Calu3 (cell line): Measurements from ENCODE around the gene IKZF3. TPM values are rescaled to one million over a fixed set of nuclear protein-coding genes. Genes with fewer than 3 reads are reported as not detected.

ENCODE experiments used
- BruUV-seq: library from RNA; stranded (reverse); fragments of 400-500 nt; replicated peaks from 2 replicates; lab custom pipeline; 2021; lab: Mats Ljungman, UMichigan
- CTCF ChIA-PET: fragments of 300-600 bp; sonication (Branson Sonifier 250); formaldehyde crosslinking; loops from one replicate; lab custom pipeline; 2022; ENCODE audit warnings: antibody characterized with exemption; lab: Charles Lee
- DNase-seq: peaks from one replicate; pipeline ENCODE4 v3.0.0; 2022
- H3K27ac Mint-ChIP-seq: one replicate; pipeline ENCODE4 v1.8.0; 2022; ENCODE audit warnings: mixed read lengths; ENCODE audit not compliant: unreplicated experiment
- H3K27me3 Mint-ChIP-seq: one replicate; pipeline ENCODE4 v1.8.0; 2022; ENCODE audit warnings: mixed read lengths; ENCODE audit not compliant: unreplicated experiment
- H3K36me3 Mint-ChIP-seq: one replicate; pipeline ENCODE4 v1.8.0; 2022; ENCODE audit warnings: mild to moderate bottlenecking, moderate library complexity, mixed read lengths; ENCODE audit not compliant: insufficient read depth, unreplicated experiment
- H3K4me1 Mint-ChIP-seq: one replicate; pipeline ENCODE4 v1.8.0; 2022; ENCODE audit warnings: mild to moderate bottlenecking, low read depth, mixed read lengths; ENCODE audit not compliant: unreplicated experiment
- H3K4me3 Mint-ChIP-seq: one replicate; pipeline ENCODE4 v1.8.0; 2022; ENCODE audit warnings: mild to moderate bottlenecking, low read depth, moderate library complexity, mixed read lengths; ENCODE audit not compliant: unreplicated experiment
- H3K9me3 Mint-ChIP-seq: one replicate; pipeline ENCODE4 v1.8.0; 2022; ENCODE audit warnings: low read depth, mixed read lengths; ENCODE audit not compliant: unreplicated experiment
- intact Hi-C: fragments of 100-400 bp; cut with micrococcal nuclease; formaldehyde crosslinking; loops from one replicate; pipeline ENCODE4 v1.10.0; 2022; ENCODE audit not compliant: unreplicated experiment
- total RNA-seq: library from RNA; stranded (reverse); gene quantifications from 2 replicates; pipeline ENCODE4 v1.2.3, GENCODE V29; 2022
- TF ChIP-seq, protein P1 (sequence below): fragments of 200-600 bp; IDR thresholded peaks from one replicate; pipeline ENCODE4 v1.8.0; 2022; ENCODE audit warnings: antibody characterized with exemption; ENCODE audit not compliant: unreplicated experiment

The IKZF3 gene
- total RNA-seq, 1 experiment from 2014 or later: 30.9 TPM

DNA sequence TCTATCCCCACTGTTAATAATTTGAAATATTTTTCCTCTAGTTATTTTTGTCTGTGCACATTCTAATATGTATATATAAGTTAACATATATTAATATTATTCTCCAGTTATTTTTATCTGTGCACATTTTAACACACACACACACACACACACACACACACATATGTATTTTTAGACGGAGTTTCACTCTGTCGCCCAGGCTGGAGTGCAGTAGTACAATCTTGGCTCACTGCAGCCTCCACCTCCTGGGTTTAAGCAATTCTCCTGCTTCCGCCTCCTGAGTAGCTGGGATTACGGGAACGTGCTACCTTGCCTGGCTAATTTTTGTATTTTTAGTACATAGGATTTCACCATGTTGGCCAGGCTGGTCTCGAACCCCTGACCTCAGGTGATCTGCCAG, 146.5 kb downstream of the IKZF3 start:
- Mint-ChIP-seq H3K9me3 (no peaks in the 10 kb centered on the region), H3K27ac (peak overlapping the region; percentile 2), H3K4me3 (no peak overlapping the region), H3K27me3 (no peaks in the 10 kb centered on the region), H3K36me3 (peaks cover 98% of the 10 kb centered on the region), H3K4me1 (peaks cover 21% of the 10 kb centered on the region)
- intact Hi-C loops: loop anchor here (1.0 kb wide), 10 partner anchors 29 to 99 kb away; partner anchors contain the start of genes PGAP3 and PNMT
- DNase-seq: no peak
- no TSS peak for BruUV-seq
- TF ChIP-seq, protein P1, sequence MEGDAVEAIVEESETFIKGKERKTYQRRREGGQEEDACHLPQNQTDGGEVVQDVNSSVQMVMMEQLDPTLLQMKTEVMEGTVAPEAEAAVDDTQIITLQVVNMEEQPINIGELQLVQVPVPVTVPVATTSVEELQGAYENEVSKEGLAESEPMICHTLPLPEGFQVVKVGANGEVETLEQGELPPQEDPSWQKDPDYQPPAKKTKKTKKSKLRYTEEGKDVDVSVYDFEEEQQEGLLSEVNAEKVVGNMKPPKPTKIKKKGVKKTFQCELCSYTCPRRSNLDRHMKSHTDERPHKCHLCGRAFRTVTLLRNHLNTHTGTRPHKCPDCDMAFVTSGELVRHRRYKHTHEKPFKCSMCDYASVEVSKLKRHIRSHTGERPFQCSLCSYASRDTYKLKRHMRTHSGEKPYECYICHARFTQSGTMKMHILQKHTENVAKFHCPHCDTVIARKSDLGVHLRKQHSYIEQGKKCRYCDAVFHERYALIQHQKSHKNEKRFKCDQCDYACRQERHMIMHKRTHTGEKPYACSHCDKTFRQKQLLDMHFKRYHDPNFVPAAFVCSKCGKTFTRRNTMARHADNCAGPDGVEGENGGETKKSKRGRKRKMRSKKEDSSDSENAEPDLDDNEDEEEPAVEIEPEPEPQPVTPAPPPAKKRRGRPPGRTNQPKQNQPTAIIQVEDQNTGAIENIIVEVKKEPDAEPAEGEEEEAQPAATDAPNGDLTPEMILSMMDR: no peak
- CTCF ChIA-PET: interaction anchor here (0.8 to 161.2 kb wide), 13 partner anchors 3 to 254 kb away, joined by 4 to 42089 read pairs (median 40); partner anchors contain the start of genes ERBB2, GRB7, GSDMA and LRRC3C

DNA sequence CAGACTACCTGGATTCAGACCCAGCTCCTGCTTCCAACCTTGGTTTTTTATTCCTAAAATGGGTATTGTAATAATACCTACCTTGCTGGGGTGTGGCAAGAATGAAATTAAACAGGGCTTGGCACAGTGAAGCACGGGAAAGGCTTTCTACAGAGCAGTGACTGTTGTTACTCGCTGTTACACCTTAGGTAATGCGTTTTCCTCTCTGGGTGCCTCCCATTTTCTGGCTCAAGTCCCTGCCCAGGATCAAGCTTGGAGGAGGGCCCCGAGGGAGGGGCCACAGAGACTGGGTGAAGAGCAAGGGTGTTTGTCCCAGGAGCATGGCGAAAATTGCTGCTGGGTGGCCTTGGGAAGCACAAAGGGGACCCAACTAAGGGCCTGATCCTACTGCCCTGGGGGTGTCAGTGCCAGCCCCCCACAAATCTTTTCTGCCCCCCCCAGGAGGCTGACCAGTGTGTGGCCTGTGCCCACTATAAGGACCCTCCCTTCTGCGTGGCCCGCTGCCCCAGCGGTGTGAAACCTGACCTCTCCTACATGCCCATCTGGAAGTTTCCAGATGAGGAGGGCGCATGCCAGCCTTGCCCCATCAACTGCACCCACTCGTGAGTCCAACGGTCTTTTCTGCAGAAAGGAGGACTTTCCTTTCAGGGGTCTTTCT, 147.1 kb downstream of the IKZF3 start:
- intact Hi-C loops: no loop called here
- TF ChIP-seq, protein P1: no peak
- peak overlapping the region; percentile 2 for H3K27ac Mint-ChIP-seq
- H3K36me3 Mint-ChIP-seq: peaks cover 98% of the 10 kb centered on the region
- H3K4me3 Mint-ChIP-seq: no peak overlapping the region
- H3K27me3 Mint-ChIP-seq: no peaks in the 10 kb centered on the region
- H3K4me1 Mint-ChIP-seq: peaks cover 21% of the 10 kb centered on the region
- no TSS peak for BruUV-seq
- CTCF ChIA-PET: interaction anchor here (0.5 to 161.2 kb wide), 11 partner anchors 2 to 562 kb away, joined by 3 to 42089 read pairs (median 7); partner anchors contain the start of genes ERBB2, GRB7, GSDMA and GSDMB
- DNase-seq: peak; percentile 89
- H3K9me3 Mint-ChIP-seq: no peaks in the 10 kb centered on the region

- peaks cover 98% of the 10 kb centered on the region for H3K36me3 Mint-ChIP-seq
- no peaks in the 10 kb centered on the region for H3K9me3 Mint-ChIP-seq
- TF ChIP-seq, protein P1: no peak
- no TSS peak for BruUV-seq
- H3K27me3 Mint-ChIP-seq: no peaks in the 10 kb centered on the region
- no peak for DNase-seq
- peaks cover 21% of the 10 kb centered on the region for H3K4me1 Mint-ChIP-seq
- CTCF ChIA-PET: interaction anchor here (0.5 to 161.2 kb wide), 16 partner anchors 1 to 563 kb away, joined by 3 to 42089 read pairs (median 8); partner anchors contain the start of genes ERBB2, GRB7, GSDMA and GSDMB
- intact Hi-C loops: no loop called here
- no peak overlapping the region for H3K4me3 Mint-ChIP-seq
- peak overlapping the region; percentile 2 for H3K27ac Mint-ChIP-seq
Observed at GRCh38 chr17:39716073-39716818, 147.9 kb downstream of the IKZF3 start.

DNA sequence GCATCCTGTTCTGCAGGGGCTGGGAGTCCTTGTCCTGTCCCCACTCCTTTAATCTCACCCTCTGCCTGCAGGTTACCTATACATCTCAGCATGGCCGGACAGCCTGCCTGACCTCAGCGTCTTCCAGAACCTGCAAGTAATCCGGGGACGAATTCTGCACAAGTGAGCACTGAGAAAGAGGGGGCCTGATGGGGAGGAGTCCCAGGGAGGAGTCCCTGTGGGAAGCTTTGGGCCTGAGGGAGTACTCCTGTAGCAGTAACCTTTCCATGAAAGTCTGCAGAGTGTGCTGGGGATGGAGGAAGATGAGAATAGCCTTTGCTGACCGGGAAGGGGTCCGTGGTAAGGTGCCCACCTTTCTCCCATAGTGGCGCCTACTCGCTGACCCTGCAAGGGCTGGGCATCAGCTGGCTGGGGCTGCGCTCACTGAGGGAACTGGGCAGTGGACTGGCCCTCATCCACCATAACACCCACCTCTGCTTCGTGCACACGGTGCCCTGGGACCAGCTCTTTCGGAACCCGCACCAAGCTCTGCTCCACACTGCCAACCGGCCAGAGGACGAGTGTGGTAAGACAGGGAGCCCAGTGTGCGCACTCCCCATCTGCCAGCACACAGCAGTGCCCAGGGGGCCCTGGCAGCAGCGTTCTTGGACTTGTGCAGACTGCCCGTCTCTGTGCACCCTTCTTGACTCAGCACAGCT, 148.6 kb downstream of the IKZF3 start:
- H3K4me1 Mint-ChIP-seq: peaks cover 21% of the 10 kb centered on the region
- no peak overlapping the region for H3K4me3 Mint-ChIP-seq
- no peak for DNase-seq
- BruUV-seq: no TSS peak
- H3K27me3 Mint-ChIP-seq: no peaks in the 10 kb centered on the region
- TF ChIP-seq, protein P1: no peak
- CTCF ChIA-PET: interaction anchor here (0.7 to 161.2 kb wide), 13 partner anchors 1 to 339 kb away, joined by 3 to 42089 read pairs (median 8); partner anchors contain the start of genes ERBB2, GRB7, GSDMA and GSDMB
- intact Hi-C loops: no loop called here
- no peaks in the 10 kb centered on the region for H3K9me3 Mint-ChIP-seq
- H3K36me3 Mint-ChIP-seq: peaks cover 98% of the 10 kb centered on the region
- peak overlapping the region; percentile 0 for H3K27ac Mint-ChIP-seq
